PC-9 (cell line): Measurements from ENCODE around the gene CYP3A4. TPM values are rescaled to one million over a fixed set of nuclear protein-coding genes. Genes with fewer than 3 reads are reported as not detected.
A peak's percentile ranks its signal among the peaks of the same experiment; 100 is the strongest.

ENCODE experiments used
- BruUV-seq: library from RNA; stranded (reverse); fragments of 400-500 nt; replicated peaks from 2 replicates; lab custom pipeline; 2021; lab: Mats Ljungman, UMichigan
- CTCF ChIA-PET: fragments of 300-600 bp; sonication (Branson Sonifier 250); formaldehyde crosslinking; loops from one replicate; lab custom pipeline; 2022; ENCODE audit warnings: antibody characterized with exemption; lab: Charles Lee
- POLR2A ChIA-PET: fragments of 300-600 bp; sonication (Branson Sonifier 250); formaldehyde crosslinking; loops from one replicate; lab custom pipeline; 2022; ENCODE audit warnings: antibody characterized with exemption; ENCODE audit not compliant: unreplicated experiment; lab: Charles Lee
- DNase-seq, 2 experiments: peaks; one replicate each; pipeline versions ENCODE4 v3.0.0 to v3.0.0-alpha.2; 2015 to 2022; ENCODE audit warnings: mixed read lengths in 1 of 2
- H2AFZ ChIP-seq: fragments of 200-600 bp; sonication (generic); 2 replicates; pipeline ENCODE4 v1.8.1; 2017; ENCODE audit warnings: antibody characterized with exemption
- H3F3A ChIP-seq: fragments of 200-600 bp; sonication (generic); 2 replicates; pipeline ENCODE4 v1.8.1; 2017; ENCODE audit warnings: antibody characterized with exemption, mild to moderate bottlenecking, low read depth; ENCODE audit not compliant: insufficient read depth
- H3K27ac ChIP-seq: fragments of 200-600 bp; sonication (generic); 2 replicates; pipeline ENCODE4 v1.6.1; 2016; ENCODE audit warnings: mixed run types
- H3K27me3 ChIP-seq: fragments of 200-600 bp; sonication (generic); 2 replicates; pipeline ENCODE4 v1.6.1; 2016; ENCODE audit warnings: low read depth, mixed run types; ENCODE audit not compliant: insufficient read depth
- H3K36me3 ChIP-seq: fragments of 200-600 bp; sonication (generic); 2 replicates; pipeline ENCODE4 v1.6.1; 2016; ENCODE audit warnings: low read depth, mixed run types
- H3K4me1 ChIP-seq: fragments of 200-600 bp; sonication (generic); replicated peaks from 2 replicates; pipeline ENCODE4 v1.6.1; 2016; ENCODE audit warnings: mixed run types; ENCODE audit not compliant: insufficient read depth
- H3K4me2 ChIP-seq: fragments of 200-600 bp; sonication (generic); 2 replicates; pipeline ENCODE4 v1.6.1; 2017; ENCODE audit warnings: mixed run types
- H3K4me3 ChIP-seq: fragments of 200-600 bp; sonication (generic); 2 replicates; pipeline ENCODE4 v1.6.1; 2016; ENCODE audit warnings: mixed run types
- H3K79me2 ChIP-seq: fragments of 200-600 bp; sonication (generic); 2 replicates; pipeline ENCODE4 v1.6.1; 2017; ENCODE audit warnings: low read depth, mixed run types
- H3K9me2 ChIP-seq: fragments of 200-600 bp; sonication (generic); 2 replicates; pipeline ENCODE4 v1.8.1; 2017; ENCODE audit warnings: mild to moderate bottlenecking; ENCODE audit not compliant: insufficient read depth
- H3K9me3 ChIP-seq: fragments of 200-600 bp; sonication (generic); 2 replicates; pipeline ENCODE4 v1.8.1; 2016; ENCODE audit warnings: low read depth; ENCODE audit not compliant: insufficient read depth
- H4K20me1 ChIP-seq: fragments of 200-600 bp; sonication (generic); 2 replicates; pipeline ENCODE4 v1.8.1; 2017; ENCODE audit not compliant: insufficient read depth
- CTCF ChIP-seq: fragments of 200-600 bp; sonication (generic); conservative IDR thresholded peaks from 2 replicates; pipeline ENCODE4 v1.6.1; 2017; ENCODE audit warnings: mixed run types, antibody characterized with exemption, mild to moderate bottlenecking, moderate library complexity
- EZH2 ChIP-seq: fragments of 200-600 bp; sonication (generic); IDR thresholded peaks from 2 replicates; pipeline ENCODE4 v1.8.0; 2017; ENCODE audit warnings: antibody characterized with exemption, low read depth
- intact Hi-C: fragments of 100-400 bp; cut with micrococcal nuclease; formaldehyde crosslinking; loops from one replicate; pipeline ENCODE4 v1.10.0; 2022; ENCODE audit not compliant: unreplicated experiment
- total RNA-seq: library from RNA; stranded (reverse); gene quantifications from 2 replicates; pipeline ENCODE4 v1.2.3, GENCODE V29; 2021

The CYP3A4 gene
- total RNA-seq, 1 experiment from 2014 or later, result not detected

GRCh38 chr7:99829524-99830160, 45.7 kb upstream of the CYP3A4 start:
- TF ChIP-seq EZH2 (no peak), CTCF (no peak)
- intact Hi-C loops, result no loop called here

DNA sequence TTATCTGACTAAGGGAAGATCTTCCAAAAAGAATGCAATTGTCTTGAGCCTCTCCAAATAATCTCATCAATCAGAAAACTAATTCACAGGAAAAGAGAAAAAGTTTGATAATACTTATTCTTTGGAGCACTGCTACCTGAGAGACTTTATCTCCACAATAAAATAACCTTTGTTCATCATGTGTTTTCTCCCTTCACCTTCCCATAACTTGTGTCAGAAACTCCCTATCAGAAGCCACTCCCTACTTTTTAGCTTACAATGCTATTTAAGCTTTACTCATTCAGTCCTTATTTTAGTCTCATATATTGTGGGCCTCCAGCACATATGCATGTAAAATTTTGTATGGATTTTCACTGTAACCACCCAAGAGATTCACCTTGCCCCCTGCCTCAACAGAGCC, 44.8 kb upstream of the CYP3A4 start:
- TF ChIP-seq CTCF (no peak), EZH2 (no peak)
- intact Hi-C loops, result no loop called here
- no peak for DNase-seq
- Histone ChIP-seq H3K4me2 (no peak overlapping the region), H3F3A (peaks cover 8% of the 10 kb centered on the region; the same call in 1 of the 2 replicates), H3K4me1 (peaks cover 16% of the 10 kb centered on the region), H3K4me3 (no peak overlapping the region), H3K79me2 (no peaks in the 10 kb centered on the region), H2AFZ (no peak overlapping the region), H3K9me3 (no peaks in the 10 kb centered on the region), H3K36me3 (no peaks in the 10 kb centered on the region), H4K20me1 (no peaks in the 10 kb centered on the region), H3K9me2 (no peaks in the 10 kb centered on the region), H3K27me3 (peaks cover 6% of the 10 kb centered on the region; the same call in 1 of the 2 replicates), H3K27ac (no peak overlapping the region)
- ChIA-PET POLR2A (no interaction called here), CTCF (no interaction called here)
- BruUV-seq, result no TSS peak

More at GRCh38 chr7:99829524-99830160, 45.7 kb upstream of the CYP3A4 start:
- Histone ChIP-seq H3K4me3 (no peak overlapping the region), H3K9me2 (no peaks in the 10 kb centered on the region), H3K36me3 (no peaks in the 10 kb centered on the region), H3F3A (peaks cover 8% of the 10 kb centered on the region; the same call in 1 of the 2 replicates), H4K20me1 (no peaks in the 10 kb centered on the region), H3K27me3 (peaks cover 2% of the 10 kb centered on the region; the same call in 1 of the 2 replicates), H3K27ac (no peak overlapping the region), H3K79me2 (no peaks in the 10 kb centered on the region), H3K4me1 (peaks cover 16% of the 10 kb centered on the region), H3K9me3 (no peaks in the 10 kb centered on the region), H3K4me2 (no peak overlapping the region), H2AFZ (no peak overlapping the region)
- no TSS peak for BruUV-seq
- peak in 1 of 2 experiments; percentile 51 for DNase-seq
- POLR2A ChIA-PET, result no interaction called here
- CTCF ChIA-PET, result no interaction called here

DNA sequence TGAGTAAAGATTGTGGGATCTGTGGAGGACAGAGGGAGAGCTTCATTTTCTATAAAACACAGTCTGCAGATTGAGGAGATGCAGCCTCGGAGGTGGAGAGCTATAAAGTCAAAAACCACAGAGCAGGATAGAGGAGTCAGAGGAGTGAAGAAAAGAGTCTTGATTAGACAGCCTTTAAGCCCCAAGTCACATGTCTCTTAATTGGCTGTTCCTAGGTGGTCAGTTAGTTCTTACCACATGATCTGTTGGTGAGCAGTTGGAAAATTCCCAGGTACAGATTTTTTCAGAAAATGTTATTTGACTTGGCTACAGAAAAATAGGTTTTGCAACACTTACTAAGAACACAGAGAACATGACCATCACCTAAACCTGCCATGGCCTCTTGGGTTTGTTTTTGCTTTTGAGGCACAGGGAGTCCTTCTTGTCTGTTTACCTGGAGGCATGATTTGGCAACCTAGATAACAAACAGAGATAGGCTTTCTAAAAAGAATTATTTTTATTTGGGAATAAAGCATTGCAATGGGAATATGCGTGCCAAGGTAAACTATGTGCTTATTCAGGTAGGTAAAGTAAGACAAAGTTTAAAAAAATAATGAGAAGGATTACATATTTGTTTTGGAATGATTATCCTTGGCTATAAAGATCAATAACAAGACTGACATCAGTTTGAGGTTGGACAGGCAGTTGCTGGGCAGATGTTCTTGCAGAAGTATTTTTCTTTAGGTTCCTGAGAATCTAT, 43.2 kb upstream of the CYP3A4 start:
- no TSS peak for BruUV-seq
- Histone ChIP-seq H3K79me2 (no peaks in the 10 kb centered on the region), H3K4me2 (0 out of 2 replicates have a peak overlapping the region, but pooled peaks have one; percentile 0), H2AFZ (no peak overlapping the region), H3K9me2 (no peaks in the 10 kb centered on the region), H4K20me1 (no peaks in the 10 kb centered on the region), H3K36me3 (no peaks in the 10 kb centered on the region), H3K9me3 (no peaks in the 10 kb centered on the region), H3K4me1 (peaks cover 16% of the 10 kb centered on the region), H3K27me3 (peaks cover 6% of the 10 kb centered on the region; the same call in 1 of the 2 replicates), H3K27ac (no peak overlapping the region), H3F3A (peaks cover 8% of the 10 kb centered on the region; the same call in 1 of the 2 replicates), H3K4me3 (no peak overlapping the region)
- peak in 1 of 2 experiments; percentile 53 for DNase-seq
- no peak for TF ChIP-seq EZH2
- TF ChIP-seq CTCF, result no peak
- CTCF ChIA-PET, result no interaction called here
- intact Hi-C loops, result no loop called here
- POLR2A ChIA-PET, result no interaction called here
